HepG2 (cell line): ENCODE data around the gene CHADL. TPM values are rescaled to one million over a fixed set of nuclear protein-coding genes. Genes with fewer than 3 reads are reported as not detected.

ENCODE experiments used
- CBX1 ChIP-seq: IDR thresholded peaks from one replicate; pipeline ENCODE4 v1.6.1; 2016; ENCODE audit warnings: antibody characterized with exemption, low read depth
- MAFK ChIP-seq, 2 experiments: IDR thresholded peaks in 1 of 2; conservative IDR thresholded peaks in 1 of 2; 2 replicates each; pipeline ENCODE4 v1.6.1; 2011; ENCODE audit warnings: improper control_type of control experiment in 2 of 2, low read length in 2 of 2
- RARA ChIP-seq: IDR thresholded peaks from 2 replicates; pipeline ENCODE4 v1.6.1; 2016; ENCODE audit warnings: missing genetic modification reagents, missing compliant biosample characterization
- RFXAP ChIP-seq: sonication (generic); formaldehyde crosslinking; IDR thresholded peaks from 2 replicates; pipeline ENCODE4 v1.4.0; 2020; ENCODE audit warnings: missing genetic modification reagents, borderline replicate concordance
- SIX4 ChIP-seq: sonication (generic); formaldehyde crosslinking; IDR thresholded peaks from 2 replicates; pipeline ENCODE4 v1.4.0; 2020; ENCODE audit warnings: missing genetic modification reagents
- TBX3 ChIP-seq: fragments of 450-650 bp; IDR thresholded peaks from 2 replicates; pipeline ENCODE4 v1.6.1; 2017; ENCODE audit warnings: antibody characterized with exemption, mild to moderate bottlenecking, inconsistent platforms, borderline replicate concordance
- ZIK1 ChIP-seq: sonication (generic); formaldehyde crosslinking; IDR thresholded peaks from 2 replicates; pipeline ENCODE4 v1.5.0; 2020; ENCODE audit warnings: mild to moderate bottlenecking, low read depth, missing genetic modification reagents, borderline replicate concordance
- ZKSCAN5 ChIP-seq: sonication (generic); formaldehyde crosslinking; IDR thresholded peaks from 2 replicates; pipeline ENCODE4 v1.5.1; 2020; ENCODE audit warnings: mild to moderate bottlenecking, missing genetic modification reagents
- ZNF143 ChIP-seq: sonication (generic); formaldehyde crosslinking; IDR thresholded peaks from 2 replicates; pipeline ENCODE4 v1.4.0; 2020; ENCODE audit warnings: missing genetic modification reagents
- ZNF326 ChIP-seq: sonication (generic); formaldehyde crosslinking; IDR thresholded peaks from 2 replicates; pipeline ENCODE4 v1.4.0; 2020; ENCODE audit warnings: missing genetic modification reagents, borderline replicate concordance
- ZNF432 ChIP-seq: sonication (generic); formaldehyde crosslinking; IDR thresholded peaks from 2 replicates; pipeline ENCODE4 v1.5.0; 2020; ENCODE audit warnings: missing genetic modification reagents, mild to moderate bottlenecking, borderline replicate concordance
- ZNF451 ChIP-seq: sonication (generic); formaldehyde crosslinking; IDR thresholded peaks from 2 replicates; pipeline ENCODE4 v1.5.0; 2020; ENCODE audit warnings: mild to moderate bottlenecking, missing genetic modification reagents
- ZNF569 ChIP-seq: sonication (generic); formaldehyde crosslinking; IDR thresholded peaks from 2 replicates; pipeline ENCODE4 v1.5.0; 2020; ENCODE audit warnings: mild to moderate bottlenecking, missing genetic modification reagents, moderate library complexity, borderline replicate concordance
- ZNF614 ChIP-seq: IDR thresholded peaks from 2 replicates; pipeline ENCODE4 v1.6.1; 2018; ENCODE audit warnings: missing biosample characterization, missing genetic modification reagents, inconsistent platforms, borderline replicate concordance
- polyA plus RNA-seq, 8 experiments: library from polyadenylated mRNA; depleted of rRNA in 3 of 8; stranded (reverse) in 7 of 8; unstranded in 1 of 8; fragments of >200 nt; fragmentation: Illumina TruSeq in 4 of 8; extraction: Trizol in 4 of 8; gene quantifications; 2 replicates each; pipeline versions ENCODE4 v1.2.1 to v1.2.3, GENCODE V29; 2011 to 2016; ENCODE audit warnings: low read depth in 4 of 8, missing spikeins in 1 of 8, mixed read lengths in 1 of 8; ENCODE audit not compliant: insufficient read depth in 1 of 8
- total RNA-seq, 5 experiments: library from RNA; depleted of rRNA; stranded (reverse); fragments of >200 nt; fragmentation: Illumina TruSeq; extraction: Trizol; gene quantifications; 2 replicates each; pipeline ENCODE4 v1.2.3, GENCODE V29; 2016; ENCODE audit warnings: low read depth in 1 of 5
- TF ChIP-seq, protein P1 (sequence below): sonication (generic); formaldehyde crosslinking; IDR thresholded peaks from 2 replicates; pipeline ENCODE4 v1.4.0; 2020; ENCODE audit warnings: mild to moderate bottlenecking, missing genetic modification reagents
- TF ChIP-seq, protein P2 (sequence below): IDR thresholded peaks from 2 replicates; pipeline ENCODE4 v1.6.1; 2016; ENCODE audit warnings: low read depth, borderline replicate concordance
- TF ChIP-seq, protein P3 (sequence below): IDR thresholded peaks from 2 replicates; pipeline ENCODE4 v1.6.1; 2016
- TF ChIP-seq, protein P4 (sequence below): sonication (generic); formaldehyde crosslinking; IDR thresholded peaks from 2 replicates; pipeline ENCODE4 v1.4.0; 2020; ENCODE audit warnings: missing genetic modification reagents
- TF ChIP-seq, protein P5 (sequence below): sonication (generic); formaldehyde crosslinking; IDR thresholded peaks from 2 replicates; pipeline ENCODE4 v1.4.0; 2020; ENCODE audit warnings: mild to moderate bottlenecking, missing genetic modification reagents

Gene CHADL
- total and polyA plus RNA-seq, 2 of the 13 experiments (the other 11 are each of a cell fraction or from before 2014, with no cell fraction given), result 2.8 to 8.1 TPM

DNA sequence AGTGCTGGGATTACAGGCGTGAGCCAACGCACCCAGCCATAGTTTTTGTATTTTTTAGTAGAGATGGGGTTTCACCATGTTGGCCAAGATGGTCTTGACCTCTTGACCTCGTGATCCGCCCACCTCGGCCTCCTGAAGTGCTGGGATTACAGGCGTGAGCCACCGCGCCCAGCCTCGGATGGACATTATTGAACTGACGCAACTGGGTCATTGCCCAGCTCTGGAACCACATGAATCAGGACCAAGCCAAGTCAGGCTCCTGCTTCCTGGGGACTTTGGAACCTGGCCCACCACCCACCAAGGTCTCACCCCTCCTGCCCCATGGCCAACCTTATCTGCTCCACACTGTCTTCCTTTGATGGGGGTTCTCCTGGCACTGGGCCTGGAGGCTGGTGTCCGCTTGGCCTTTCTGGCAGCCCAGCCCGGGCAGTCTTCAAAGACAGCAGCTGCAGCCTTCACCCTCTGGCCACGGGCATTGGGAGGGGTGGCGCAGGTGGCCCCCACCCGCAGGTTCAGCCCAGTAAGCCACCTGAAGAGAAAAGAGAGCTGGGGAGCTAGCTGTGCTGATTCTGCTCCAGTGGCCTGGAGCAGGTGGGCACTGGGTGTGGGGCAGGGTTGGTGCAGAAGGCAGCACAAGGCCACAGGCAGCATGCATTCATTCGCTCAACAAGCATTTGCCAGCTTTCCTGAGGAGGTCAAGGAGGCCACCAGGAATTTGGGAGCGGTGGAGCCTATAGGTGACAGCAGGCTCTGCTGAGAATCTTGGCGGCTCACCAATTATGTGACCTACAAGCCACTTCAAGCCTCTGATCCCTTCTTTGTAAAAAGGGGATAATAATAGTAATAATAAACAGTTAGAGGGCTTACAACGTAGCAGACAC is 5.7 kb downstream of the CHADL start (continued):
- TF ChIP-seq, protein P1, sequence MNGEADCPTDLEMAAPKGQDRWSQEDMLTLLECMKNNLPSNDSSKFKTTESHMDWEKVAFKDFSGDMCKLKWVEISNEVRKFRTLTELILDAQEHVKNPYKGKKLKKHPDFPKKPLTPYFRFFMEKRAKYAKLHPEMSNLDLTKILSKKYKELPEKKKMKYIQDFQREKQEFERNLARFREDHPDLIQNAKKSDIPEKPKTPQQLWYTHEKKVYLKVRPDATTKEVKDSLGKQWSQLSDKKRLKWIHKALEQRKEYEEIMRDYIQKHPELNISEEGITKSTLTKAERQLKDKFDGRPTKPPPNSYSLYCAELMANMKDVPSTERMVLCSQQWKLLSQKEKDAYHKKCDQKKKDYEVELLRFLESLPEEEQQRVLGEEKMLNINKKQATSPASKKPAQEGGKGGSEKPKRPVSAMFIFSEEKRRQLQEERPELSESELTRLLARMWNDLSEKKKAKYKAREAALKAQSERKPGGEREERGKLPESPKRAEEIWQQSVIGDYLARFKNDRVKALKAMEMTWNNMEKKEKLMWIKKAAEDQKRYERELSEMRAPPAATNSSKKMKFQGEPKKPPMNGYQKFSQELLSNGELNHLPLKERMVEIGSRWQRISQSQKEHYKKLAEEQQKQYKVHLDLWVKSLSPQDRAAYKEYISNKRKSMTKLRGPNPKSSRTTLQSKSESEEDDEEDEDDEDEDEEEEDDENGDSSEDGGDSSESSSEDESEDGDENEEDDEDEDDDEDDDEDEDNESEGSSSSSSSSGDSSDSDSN (CRISPR knock-in tag), result peak; percentile 53
- TF ChIP-seq, protein P2, sequence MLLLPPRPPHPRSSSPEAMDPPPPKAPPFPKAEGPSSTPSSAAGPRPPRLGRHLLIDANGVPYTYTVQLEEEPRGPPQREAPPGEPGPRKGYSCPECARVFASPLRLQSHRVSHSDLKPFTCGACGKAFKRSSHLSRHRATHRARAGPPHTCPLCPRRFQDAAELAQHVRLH (CRISPR knock-in tag), result no peak
- no peak for TF ChIP-seq ZNF569 (CRISPR knock-in tag)
- no peak for TF ChIP-seq ZNF143 (CRISPR knock-in tag)
- TF ChIP-seq CBX1, result no peak
- peak; percentile 73; the same call in 1 of the 2 replicates for TF ChIP-seq ZNF614
- no peak for TF ChIP-seq ZNF432
- peak; percentile 83 for TF ChIP-seq RARA (CRISPR knock-in tag)
- TF ChIP-seq, protein P3, sequence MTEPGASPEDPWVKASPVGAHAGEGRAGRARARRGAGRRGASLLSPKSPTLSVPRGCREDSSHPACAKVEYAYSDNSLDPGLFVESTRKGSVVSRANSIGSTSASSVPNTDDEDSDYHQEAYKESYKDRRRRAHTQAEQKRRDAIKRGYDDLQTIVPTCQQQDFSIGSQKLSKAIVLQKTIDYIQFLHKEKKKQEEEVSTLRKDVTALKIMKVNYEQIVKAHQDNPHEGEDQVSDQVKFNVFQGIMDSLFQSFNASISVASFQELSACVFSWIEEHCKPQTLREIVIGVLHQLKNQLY (CRISPR knock-in tag), result peak; percentile 62; the same call in 1 of the 2 replicates
- TF ChIP-seq, protein P4, sequence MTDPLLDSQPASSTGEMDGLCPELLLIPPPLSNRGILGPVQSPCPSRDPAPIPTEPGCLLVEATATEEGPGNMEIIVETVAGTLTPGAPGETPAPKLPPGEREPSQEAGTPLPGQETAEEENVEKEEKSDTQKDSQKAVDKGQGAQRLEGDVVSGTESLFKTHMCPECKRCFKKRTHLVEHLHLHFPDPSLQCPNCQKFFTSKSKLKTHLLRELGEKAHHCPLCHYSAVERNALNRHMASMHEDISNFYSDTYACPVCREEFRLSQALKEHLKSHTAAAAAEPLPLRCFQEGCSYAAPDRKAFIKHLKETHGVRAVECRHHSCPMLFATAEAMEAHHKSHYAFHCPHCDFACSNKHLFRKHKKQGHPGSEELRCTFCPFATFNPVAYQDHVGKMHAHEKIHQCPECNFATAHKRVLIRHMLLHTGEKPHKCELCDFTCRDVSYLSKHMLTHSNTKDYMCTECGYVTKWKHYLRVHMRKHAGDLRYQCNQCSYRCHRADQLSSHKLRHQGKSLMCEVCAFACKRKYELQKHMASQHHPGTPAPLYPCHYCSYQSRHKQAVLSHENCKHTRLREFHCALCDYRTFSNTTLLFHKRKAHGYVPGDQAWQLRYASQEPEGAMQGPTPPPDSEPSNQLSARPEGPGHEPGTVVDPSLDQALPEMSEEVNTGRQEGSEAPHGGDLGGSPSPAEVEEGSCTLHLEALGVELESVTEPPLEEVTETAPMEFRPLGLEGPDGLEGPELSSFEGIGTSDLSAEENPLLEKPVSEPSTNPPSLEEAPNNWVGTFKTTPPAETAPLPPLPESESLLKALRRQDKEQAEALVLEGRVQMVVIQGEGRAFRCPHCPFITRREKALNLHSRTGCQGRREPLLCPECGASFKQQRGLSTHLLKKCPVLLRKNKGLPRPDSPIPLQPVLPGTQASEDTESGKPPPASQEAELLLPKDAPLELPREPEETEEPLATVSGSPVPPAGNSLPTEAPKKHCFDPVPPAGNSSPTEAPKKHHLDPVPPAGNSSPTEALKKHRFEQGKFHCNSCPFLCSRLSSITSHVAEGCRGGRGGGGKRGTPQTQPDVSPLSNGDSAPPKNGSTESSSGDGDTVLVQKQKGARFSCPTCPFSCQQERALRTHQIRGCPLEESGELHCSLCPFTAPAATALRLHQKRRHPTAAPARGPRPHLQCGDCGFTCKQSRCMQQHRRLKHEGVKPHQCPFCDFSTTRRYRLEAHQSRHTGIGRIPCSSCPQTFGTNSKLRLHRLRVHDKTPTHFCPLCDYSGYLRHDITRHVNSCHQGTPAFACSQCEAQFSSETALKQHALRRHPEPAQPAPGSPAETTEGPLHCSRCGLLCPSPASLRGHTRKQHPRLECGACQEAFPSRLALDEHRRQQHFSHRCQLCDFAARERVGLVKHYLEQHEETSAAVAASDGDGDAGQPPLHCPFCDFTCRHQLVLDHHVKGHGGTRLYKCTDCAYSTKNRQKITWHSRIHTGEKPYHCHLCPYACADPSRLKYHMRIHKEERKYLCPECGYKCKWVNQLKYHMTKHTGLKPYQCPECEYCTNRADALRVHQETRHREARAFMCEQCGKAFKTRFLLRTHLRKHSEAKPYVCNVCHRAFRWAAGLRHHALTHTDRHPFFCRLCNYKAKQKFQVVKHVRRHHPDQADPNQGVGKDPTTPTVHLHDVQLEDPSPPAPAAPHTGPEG, result no peak
- peak; percentile 52; the same call in 1 of the 2 replicates for TF ChIP-seq ZIK1 (CRISPR knock-in tag)
- 0 out of 2 replicates have a peak, but pooled peaks have one; percentile 37 for TF ChIP-seq ZNF451 (CRISPR knock-in tag)
- TF ChIP-seq ZKSCAN5 (CRISPR knock-in tag), result no peak
- TF ChIP-seq RFXAP (CRISPR knock-in tag), result peak; percentile 65; the same call in 1 of the 2 replicates
- no peak for TF ChIP-seq ZNF326 (CRISPR knock-in tag)
- no peak for TF ChIP-seq SIX4
- TF ChIP-seq MAFK (conservative IDR thresholded peaks at IDR 0.05 in 1 of 2, IDR thresholded peaks at IDR 0.05 in 1 of 2; ENCODE audit: low read length in 2 of 2), result no peak
- TF ChIP-seq, protein P5, sequence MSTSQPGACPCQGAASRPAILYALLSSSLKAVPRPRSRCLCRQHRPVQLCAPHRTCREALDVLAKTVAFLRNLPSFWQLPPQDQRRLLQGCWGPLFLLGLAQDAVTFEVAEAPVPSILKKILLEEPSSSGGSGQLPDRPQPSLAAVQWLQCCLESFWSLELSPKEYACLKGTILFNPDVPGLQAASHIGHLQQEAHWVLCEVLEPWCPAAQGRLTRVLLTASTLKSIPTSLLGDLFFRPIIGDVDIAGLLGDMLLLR (CRISPR knock-in tag), result no peak
- 0 out of 2 replicates have a peak, but pooled peaks have one; percentile 19 for TF ChIP-seq TBX3
